GM18867 (cell line): ENCODE data around the gene PAQR8.

Source experiments
- ATAC-seq: cut with Tn5 transposase; IDR thresholded peaks from one replicate; pipeline ENCODE4 v1.9.1; 2021; ENCODE audit warnings: mild to moderate bottlenecking, moderate library complexity; ENCODE audit not compliant: unreplicated experiment

Gene PAQR8

DNA sequence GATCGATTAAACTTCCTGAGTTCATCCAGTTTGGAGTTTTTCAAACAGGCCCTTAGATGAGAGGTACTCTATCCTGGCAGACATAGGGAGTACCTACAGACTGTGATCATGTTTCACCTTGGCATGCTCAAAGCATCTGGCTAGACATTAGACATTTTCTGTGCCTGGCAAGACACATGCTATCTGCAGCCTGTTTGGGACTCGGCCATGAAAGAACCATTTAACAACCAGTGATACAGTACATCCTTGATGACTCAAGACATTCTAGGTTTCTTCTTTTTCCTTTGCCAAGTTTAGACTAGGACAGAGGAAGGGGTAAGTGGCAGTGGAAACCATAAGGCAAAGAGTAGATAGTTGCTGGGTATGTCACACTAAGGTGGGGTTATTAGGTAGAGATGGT is 15.4 kb upstream of the PAQR8 start:
- ATAC-seq = no peak

DNA sequence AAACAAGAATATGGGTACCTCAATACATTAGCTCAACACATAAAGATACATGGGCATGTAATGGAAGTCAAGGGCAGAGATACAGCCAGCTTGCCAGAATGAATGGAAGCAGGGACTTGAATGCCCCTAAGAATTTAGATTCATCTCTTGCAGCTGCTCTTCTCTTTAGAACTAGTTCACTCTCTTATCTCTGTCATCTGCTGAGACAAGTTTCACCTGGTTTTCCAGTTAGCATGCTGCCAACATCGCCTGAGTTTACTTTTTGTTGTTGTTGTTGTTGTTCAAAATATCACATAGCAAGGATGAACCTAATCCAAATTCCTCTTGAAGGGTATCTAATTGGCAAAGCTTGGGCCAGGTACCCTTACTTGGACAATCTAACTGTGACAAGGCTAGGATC is 14.1 kb upstream of the PAQR8 start:
- no peak for ATAC-seq

DNA sequence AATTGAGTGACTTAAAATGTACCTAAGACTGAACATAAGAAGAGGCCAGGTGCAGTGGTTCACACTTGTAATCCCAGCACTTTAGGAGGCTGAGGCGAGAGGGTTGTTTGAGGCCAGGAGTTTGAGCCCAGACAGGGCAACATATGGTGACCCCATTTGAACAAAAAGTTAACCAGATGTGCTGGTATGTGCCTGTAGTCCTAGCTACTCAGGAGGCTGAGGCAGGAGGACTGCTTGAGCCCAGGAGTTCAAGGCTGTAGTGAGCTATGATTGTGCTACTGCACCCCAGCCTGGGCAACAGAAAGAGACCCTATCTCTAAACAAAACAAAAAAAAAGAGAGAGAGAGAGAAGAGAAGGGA is 10.1 kb upstream of the PAQR8 start:
- ATAC-seq = no peak

DNA sequence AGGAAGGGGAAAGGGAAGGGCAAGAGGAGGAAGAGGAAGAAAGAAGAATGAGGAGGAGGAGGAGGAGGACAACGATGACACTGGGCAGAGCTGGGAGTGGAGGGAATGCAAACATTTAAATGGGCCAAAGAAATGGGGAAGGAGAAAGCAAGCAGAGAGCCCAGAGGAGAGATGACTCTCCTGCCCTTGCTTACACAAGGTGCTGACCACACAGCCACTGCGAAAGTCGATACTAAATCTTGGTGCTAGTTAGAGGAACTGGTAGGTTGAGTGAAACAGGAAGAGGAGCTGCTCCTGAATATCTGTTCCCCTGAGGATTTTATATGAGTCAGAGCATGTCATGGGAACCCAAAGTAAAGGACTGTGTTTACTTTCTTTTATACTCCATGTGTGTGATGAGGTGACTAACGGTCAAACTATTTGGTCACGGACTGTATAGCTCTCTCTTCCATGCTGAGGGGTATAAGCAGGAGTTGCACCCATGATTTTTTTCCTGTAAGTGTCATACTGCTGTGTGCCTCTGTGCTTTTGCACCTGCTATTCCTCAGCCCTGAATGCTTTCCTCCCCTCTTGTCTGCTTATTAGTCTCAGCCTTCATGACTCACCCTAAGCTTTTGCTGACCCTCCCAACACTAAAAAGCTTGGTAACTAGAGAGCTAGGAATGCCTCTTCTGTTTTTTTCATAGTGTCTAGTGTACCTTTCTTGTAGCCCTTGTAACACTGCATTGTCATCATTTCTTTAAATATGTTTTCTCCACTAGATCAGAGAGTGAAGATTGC is 9.5 kb upstream of the PAQR8 start:
- ATAC-seq = peak; percentile 86

DNA sequence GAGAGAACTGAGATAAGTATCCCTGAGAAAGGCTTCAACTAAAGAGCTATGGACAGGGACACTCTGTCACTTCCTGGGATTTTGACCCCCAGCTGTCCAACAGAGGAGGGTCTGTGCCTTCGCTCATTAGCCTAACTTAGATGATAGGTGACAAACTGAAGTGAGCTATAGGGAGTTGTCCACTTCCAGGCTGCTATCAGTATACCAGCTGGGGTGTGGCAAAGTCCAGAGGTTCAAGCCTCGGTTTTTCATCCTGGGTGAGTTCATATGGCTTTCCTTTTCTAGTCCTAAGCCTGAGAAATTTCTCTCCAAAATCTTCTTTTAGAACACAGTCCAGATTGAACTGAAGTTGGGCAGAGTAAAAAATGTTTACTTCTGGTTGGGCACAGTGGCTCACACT is 5.9 kb upstream of the PAQR8 start:
- no peak for ATAC-seq

DNA sequence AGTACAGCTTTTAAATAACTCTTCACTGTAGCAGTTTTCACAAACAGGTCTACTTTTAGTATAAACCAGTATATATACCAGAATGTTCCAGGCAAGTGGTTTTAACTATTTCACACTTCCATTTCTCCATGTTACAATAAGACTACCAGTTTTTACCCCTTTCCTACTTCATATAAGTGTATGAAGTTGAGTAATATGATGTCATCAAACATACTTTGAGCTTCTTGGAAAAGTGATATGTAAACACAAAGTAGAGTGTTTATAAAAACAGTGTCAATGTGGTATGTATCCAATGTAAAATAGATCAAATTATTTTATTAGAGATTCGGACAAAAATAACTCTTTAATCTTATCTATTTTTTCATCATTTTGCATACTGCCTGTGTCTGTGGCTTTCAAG is 2.5 kb upstream of the PAQR8 start:
- no peak for ATAC-seq

DNA sequence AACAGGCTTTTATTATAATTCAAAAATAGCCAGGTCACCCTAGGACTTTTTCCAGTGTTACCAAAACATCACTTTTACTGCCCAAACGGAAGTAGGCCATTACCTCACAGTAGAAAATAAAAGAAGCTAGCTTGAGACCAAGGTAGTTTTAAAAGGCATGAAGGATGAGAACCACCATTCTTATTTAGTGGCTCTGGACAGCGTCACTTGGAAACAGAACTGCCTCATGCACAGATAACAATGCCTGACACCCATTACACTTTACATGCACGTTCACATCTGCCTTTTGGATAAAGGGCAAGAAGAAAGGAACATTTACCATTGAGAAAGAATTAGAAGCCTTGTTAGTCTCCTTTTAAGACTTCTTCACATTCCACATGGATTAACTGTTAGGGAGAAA is 1.9 kb upstream of the PAQR8 start:
- ATAC-seq = no peak

DNA sequence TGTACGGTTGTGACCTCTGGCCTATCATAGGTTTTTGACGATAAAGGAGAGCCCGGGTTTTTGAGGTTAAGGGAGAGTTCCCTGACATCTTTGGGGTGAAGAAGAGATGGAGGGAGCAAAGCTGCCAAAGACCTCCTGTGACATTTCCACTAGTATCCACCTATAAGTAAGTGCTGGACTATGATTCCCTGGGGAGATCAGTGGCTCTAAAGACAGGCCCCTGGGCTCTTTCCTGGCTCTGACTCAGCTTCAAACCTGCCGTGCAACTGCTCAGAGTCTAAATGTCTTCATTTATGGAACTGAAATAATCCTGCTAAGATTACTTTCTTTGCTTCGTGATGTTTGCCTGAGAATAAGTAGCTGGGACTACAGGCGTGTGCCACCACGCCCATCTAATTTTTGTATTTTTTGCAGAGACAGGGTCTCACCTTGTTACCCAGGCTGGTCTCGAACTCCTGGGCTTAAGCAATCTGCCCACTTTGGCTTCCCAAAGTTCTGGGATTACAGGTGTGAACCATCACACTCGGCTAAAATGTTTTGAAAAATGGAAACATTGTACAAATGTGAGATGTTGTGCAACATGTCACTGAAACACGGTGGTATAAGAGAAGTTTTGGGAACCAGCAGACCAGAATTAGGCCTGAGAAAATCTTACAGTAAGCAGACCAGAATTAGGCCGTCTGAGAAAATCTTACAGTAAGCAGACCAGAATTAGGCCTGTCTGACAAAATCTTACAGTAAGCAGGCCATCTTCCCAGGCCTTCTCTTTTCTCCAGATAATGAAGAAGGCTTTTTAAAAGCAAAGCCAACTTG is 1.1 kb upstream of the PAQR8 start:
- no peak for ATAC-seq

DNA sequence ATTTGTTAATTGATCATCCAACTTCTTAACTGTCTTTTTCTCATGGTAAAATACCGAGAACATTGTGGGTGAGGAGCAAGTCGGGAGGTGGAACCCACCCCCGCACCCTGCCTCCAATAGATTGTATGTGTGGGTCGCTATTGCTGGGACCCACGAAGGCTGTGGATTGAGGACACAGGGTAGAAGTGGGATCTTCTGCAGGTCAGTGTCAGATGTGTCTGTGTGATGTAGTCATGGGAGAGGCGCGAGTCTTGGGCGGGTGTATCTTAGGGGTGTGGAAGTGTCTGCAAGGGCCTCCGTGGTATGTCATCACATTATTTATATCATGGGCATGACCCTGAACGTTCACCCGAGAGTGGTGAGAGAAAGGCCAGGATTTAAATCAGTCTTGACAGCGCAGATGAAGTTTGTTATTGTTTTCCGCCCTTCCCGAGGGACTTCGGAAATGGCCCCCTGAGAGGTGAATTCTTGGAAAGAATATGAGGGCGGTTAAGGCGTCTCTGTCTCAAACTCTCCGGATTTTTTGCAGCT is 472 bp upstream of the PAQR8 start:
- ATAC-seq = peak; percentile 15

DNA sequence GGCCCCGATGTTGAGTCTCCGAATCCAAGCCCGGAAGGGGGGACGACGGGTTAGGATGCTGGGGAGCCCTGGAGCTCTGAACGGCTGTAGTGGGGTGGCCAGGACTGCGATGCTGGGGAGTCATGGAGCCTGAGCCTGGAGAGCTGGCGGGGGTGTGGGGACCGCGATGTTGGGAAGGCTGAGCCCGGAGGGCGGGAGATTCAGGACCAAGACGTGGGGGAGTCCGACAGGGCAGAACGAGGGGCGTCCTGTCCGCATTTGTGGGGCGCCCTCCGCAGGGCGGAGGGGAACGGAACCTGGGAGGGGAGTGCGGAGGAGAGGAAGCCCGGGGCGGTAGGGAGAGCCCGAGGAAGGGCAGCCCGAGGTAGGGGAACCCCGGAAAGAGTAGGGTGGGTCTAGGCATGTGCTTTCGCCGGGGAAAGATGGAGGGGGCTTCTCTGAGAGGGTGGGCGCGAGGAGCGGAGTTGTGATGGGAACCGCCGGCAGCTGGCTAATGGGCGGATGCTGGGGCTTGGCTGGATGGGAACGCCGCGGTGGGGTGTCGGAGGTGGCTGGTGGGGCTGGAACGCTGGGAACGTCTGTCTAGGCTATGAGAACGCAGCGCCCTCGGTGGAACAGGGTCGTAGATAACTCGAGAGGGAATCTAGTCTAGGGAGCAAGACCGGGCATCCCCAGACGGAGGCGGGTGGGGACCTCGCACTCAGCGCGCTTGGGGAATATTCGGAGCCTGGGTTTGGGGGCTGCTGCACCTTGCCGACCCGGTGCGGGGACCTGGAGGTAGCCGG is 684 bp downstream of the PAQR8 start:
- ATAC-seq = peak; percentile 43

DNA sequence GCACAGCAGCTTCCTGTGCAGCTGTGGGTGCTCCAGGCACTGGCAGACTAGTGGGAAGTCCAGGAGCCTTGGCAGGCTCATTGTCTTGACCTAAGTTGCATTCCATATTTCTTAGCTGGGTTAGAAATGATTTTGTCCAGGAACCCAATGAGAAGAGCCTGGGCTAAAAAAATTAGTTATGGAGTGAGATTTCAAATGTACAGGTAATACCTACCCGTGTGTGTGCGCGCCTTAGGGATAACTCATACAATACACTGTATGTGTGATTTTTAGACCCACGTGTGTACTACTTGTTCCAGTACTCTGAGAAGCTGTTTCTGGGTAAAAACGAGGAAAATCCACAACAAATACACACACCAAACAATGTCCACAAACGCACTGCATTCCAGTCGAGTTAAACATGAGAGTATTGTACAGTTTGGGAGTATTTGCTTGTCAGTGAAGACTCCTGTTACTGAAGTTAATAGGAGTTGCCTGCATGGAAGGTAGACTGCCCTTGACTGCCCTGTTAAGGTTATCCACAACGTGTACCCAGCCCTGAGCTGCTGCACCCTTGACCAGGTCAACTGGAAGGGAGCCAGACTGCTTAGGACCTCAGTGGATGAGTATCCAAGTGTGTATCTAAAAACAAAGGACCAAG is 1.4 kb downstream of the PAQR8 start:
- ATAC-seq = no peak

DNA sequence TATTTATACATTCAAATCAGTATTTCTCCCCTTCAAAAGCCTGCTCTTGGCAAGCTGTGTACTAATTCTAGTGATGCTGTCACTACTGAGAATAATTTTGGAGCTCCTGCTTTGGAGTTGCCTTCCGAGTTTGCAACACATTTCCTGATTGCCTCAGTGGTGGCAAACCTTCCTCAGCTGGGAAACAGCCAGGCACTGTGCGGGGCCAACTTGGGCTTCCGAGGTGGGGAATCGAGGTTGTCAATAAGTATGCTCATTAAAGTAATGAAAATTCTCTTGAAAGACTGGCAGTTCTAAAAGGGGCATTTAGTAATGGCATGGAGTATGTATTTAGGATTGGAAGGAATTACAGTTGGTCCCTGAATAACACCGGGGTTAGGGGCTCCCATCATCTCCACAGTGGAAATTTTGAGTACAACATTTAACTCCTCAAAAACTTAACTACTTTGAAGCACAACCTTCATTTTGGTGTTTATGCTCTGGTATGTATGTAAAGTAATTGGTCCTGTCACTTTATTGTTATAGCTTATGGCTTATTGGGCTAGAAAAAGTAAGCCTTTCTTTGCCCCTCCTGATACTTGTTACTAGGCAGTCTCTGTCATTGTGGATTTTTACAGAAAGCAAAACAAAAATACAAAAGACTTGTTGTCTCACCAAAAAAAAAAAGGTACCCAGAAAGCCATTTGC is 2.7 kb downstream of the PAQR8 start:
- no peak for ATAC-seq

DNA sequence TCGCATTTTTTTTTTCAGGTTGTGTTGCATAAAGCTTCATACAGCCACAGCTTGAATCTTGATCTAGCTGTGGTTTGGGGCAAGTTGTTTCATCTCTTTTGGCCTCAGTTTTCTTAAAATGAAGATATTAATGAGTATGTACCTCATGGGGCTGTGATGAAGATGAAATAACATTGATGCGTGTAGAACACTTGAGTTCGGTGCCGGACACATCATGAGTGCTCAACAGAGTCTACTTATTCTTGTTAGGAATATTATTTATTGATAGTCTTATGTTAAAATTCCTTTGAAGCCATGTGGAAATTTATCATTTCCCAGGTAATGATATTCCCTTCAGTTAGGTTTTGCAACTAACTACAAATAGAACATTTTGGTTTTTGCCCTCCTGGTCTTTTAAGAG is 3.4 kb downstream of the PAQR8 start:
- no peak for ATAC-seq

DNA sequence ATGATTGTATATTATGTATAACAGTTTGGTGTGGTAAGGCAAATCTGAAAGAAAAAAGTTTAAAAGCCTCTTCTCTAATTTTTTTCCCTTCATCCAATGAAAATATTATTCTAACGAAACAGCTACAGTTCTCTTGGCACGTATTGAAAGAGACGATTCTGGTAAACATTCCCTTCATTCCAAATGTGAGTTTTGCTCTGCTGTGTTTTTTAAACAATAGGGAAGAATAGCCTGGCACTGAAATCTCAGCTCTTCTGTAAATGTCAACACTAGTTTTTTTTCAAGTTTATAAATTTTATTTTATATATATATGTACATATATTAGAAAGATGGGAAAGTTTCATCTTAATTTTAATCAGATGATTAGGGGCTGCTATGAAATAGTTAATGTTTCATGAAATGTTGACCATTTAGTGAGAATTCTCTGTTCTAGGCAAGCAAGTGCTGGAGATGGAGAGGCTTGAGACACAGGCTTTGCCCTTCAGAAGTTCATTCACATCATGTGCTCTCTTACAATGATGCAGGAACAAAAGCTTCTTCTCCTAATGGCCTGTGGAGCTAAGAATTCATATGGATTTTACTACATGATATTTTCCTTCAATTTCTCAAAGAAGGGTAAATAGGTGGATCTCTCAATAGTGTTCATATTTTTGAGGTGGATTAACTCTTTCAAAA is 4.1 kb downstream of the PAQR8 start:
- no peak for ATAC-seq

DNA sequence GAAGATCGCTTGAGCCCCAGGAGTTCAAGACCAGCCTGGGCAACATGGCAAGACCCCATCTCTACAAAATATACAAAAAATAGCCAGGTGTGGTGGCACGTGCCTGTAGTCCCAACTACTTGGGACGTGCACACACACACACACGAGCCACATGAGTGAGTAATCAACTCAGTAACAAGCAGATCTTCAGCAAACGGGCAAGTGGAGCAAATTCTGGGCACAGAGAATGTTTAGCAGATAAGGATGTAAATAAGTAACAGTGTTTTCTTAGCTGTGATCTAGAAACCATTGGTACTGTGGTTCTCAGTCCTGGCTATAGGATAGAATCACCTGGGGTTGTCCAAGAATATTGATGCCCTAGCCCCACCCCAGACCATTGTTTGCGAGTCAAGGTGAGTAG is 6.1 kb downstream of the PAQR8 start:
- no peak for ATAC-seq

DNA sequence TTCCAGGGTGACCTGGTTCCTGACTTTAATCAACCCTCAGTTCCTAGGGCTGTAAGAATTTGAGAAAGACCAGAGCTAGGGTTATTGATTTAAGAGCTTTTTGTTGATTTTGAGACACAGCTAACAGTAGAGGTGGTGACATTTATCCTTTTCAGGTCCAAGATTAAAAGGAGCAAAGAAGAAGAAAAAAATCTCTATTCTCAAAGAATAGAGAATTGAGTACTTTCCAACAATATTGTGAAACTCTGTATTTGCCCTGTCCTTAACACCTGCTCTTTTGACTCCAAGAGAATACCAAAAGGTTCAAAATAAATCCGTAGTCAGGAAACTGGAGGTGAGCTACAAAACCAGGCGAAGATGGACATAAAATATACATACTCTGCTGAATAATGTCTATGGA is 7.3 kb downstream of the PAQR8 start:
- no peak for ATAC-seq

DNA sequence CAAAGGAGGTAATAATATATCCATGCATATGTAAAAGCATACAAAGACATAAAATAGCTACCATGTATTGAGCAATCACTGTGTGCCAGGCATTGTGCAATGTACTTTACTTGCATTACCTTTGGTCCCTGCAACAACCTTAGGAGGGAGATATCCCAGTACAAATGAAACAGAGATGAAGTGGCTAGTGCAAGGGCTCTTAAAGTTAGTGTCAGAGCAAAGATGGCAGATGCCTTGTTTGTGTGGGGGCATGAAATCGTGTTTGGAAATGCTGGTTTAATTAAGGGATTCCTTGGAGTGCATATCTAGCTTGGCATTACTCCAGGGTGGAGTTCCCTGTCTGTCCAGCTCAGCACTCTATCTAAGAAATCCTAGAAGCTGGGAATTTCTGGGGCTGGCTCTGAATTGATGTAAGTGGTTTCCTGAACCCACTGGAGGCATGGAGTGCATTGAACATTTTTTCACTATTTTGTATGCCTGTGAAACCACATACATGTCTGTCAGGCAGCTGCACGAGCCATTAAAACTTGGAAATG is 9.8 kb downstream of the PAQR8 start:
- no peak for ATAC-seq

DNA sequence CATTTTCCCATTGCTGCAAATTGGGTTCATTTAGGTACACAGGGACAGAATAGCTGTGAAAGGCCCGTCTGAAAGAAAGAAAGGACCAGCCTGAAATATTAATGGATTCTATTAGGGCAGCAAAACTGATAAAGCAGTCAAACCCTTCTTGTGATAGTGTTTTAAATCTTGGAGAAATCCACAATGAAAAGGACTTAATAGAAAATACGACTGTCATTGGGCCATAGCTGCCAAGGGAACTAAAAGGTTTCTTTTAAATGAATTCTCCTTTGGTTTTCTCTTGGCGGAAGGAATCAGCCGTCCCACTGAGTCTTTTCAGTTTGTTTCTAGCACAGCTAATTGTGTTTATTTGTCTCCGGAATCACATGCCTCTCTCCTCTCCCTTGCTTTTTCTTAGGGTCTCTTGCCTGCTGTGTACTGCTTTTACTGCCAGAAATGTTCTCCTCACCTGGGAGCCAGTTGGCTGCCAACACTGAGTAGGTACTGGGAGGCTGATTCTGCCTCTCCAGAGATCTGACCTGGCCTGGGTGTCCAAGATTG is 11.3 kb downstream of the PAQR8 start:
- ATAC-seq = no peak

DNA sequence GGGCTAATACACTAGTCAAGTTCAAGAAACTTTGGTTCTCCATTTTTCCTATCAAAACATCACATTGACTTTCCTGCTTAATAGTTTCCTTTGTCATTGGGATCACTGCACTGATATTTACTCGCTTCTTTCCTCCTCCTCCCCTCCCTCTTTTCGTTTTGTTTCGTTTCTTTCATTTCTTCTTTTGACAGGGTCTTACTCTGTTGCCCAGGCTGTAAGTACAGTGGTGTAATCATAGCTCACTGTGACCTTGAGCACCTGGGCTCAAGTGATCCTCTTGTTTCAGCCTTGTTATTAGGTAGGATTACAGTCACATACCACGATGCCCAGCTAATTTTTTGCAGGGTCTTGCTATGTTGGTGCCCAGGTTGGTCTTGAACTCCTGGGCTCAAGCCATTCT is 12.3 kb downstream of the PAQR8 start:
- ATAC-seq = no peak
